Measurements from ENCODE around the gene MUL1.

- TF ChIP-seq POLR2A (IDR thresholded peaks at IDR 0.05) (no peak), CTCF (IDR thresholded peaks at IDR 0.05) (no peak)
Observed at GRCh38 chr1:20505488-20505887, 2.5 kb downstream of the MUL1 start.
